Effector memory CD8-positive, alpha-beta T cell (primary cell): ENCODE data around the gene NDE1.
"Not testable (repeated sequence)": the region's sequence is repeated elsewhere in the genome, so short reads cannot be mapped to it uniquely, and the experiment has no call there.

Experiments used
- ATAC-seq: fragments of 150-1000 bp; cut with Tn5 transposase; replicated peaks from 2 replicates; pipeline ENCODE4 v1.10.0; 2021; ENCODE audit warnings: mild to moderate bottlenecking, moderate library complexity
- DNase-seq, 3 experiments: peaks; one replicate each; pipeline ENCODE4 v3.0.0; 2021
- H3K27ac Mint-ChIP-seq, 2 donors: one replicate each; pipeline ENCODE4 v1.8.0; 2022; ENCODE audit warnings: mild to moderate bottlenecking in 2 of 2, mixed read lengths in 2 of 2, moderate library complexity in 2 of 2
- H3K27me3 Mint-ChIP-seq, 2 donors: one replicate each; pipeline ENCODE4 v1.8.0; 2022; ENCODE audit warnings: mixed read lengths in 2 of 2
- H3K36me3 Mint-ChIP-seq: one replicate; pipeline ENCODE4 v1.8.0; 2022; ENCODE audit warnings: mild to moderate bottlenecking, moderate library complexity, mixed read lengths; ENCODE audit not compliant: insufficient read depth
- H3K4me1 Mint-ChIP-seq, 2 donors: one replicate each; pipeline ENCODE4 v1.8.0; 2022; ENCODE audit warnings: low read depth in 2 of 2, mixed read lengths in 2 of 2
- H3K4me3 Mint-ChIP-seq, 2 donors: one replicate each; pipeline ENCODE4 v1.8.0; 2022; ENCODE audit warnings: mild to moderate bottlenecking in 2 of 2, mixed read lengths in 2 of 2, moderate library complexity in 2 of 2
- H3K9me3 Mint-ChIP-seq, 2 donors: one replicate each; pipeline ENCODE4 v1.8.0; 2022; ENCODE audit warnings: mixed read lengths in 2 of 2

NDE1 gene

DNA sequence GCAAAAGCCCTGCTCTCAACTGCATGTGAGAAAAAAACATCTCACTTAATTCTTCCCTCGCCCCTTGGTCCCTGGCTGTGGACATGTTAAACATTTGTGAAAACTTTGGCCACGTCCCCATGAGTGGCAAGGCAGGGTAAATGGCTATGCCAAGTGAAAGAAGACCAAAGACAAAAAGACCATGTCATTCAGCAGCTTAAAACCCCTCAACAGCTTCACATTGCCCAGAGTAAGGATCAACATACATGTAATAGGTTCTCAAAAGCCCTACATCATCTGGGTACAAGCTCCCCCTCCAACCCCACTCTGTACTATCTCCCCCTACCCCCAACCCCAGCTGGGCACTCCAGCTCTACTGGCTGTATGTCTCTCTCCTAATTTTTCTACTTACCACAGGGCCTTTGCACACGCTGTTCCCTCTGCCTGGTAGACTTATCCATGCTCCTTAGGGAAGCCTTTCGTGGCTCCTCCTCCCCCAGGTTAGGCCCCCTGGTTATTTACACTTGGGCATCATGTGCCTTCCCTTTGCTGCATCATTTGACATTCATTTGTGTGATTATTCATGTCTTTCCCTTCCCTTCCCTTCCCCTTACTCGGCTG, 75.7 kb downstream of the NDE1 start:
- ATAC-seq: no peak
- no peaks in the 10 kb centered on the region for H3K27me3 Mint-ChIP-seq
- H3K4me3 Mint-ChIP-seq: no peak overlapping the region
- no peak for DNase-seq
- peaks cover 16% of the 10 kb centered on the region for H3K36me3 Mint-ChIP-seq
- H3K27ac Mint-ChIP-seq: no peak overlapping the region
- no peaks in the 10 kb centered on the region for H3K4me1 Mint-ChIP-seq
- no peaks in the 10 kb centered on the region for H3K9me3 Mint-ChIP-seq

DNA sequence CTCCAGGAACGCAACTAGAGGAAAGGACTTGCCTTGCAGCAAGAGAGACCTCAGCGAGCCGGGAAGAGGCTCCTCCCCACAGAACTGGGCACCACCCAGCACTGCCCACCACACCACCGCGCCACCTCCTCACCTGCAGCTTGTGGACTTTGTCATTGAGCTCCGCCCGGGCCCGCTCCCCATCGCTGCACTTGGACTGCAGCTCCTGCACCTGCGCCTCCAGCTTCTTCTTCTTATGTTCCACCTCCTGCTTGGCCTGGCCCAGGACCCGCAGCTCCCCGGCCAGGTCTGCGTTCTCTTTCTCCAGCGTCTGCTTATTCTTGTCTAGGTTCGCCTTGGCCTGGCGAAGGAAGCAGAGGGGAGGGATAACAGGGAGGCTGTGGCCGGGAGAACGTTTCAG, 76.7 kb downstream of the NDE1 start:
- Mint-ChIP-seq H3K27ac (peak overlapping the region in 1 of 2 donors; percentile 69), H3K4me1 (no peaks in the 10 kb centered on the region), H3K36me3 (peaks cover 13% of the 10 kb centered on the region), H3K27me3 (no peaks in the 10 kb centered on the region), H3K9me3 (no peaks in the 10 kb centered on the region), H3K4me3 (no peak overlapping the region)
- no peak for ATAC-seq
- no peak for DNase-seq

DNA sequence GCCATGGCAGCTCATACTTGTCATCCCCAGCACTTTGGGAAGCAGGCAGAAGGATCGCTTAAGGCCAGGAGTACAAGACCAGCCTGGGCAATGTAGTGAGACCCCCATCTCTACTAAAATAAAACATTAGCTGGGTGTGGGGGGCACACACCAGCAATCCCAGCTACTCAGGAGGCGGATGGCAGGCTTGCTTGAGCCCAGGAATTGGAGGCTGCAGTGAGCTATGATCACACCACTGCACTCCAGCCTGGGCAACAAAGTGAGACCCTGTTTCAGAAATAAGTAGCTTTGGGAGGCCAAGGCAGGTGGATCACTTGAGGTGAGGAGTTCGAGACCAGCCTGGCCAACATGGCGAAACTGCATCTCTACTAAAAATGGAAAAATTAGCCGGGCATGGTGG, 77.7 kb downstream of the NDE1 start:
- ATAC-seq: not testable (repeated sequence)
- H3K36me3 Mint-ChIP-seq: peaks cover 15% of the 10 kb centered on the region

DNA sequence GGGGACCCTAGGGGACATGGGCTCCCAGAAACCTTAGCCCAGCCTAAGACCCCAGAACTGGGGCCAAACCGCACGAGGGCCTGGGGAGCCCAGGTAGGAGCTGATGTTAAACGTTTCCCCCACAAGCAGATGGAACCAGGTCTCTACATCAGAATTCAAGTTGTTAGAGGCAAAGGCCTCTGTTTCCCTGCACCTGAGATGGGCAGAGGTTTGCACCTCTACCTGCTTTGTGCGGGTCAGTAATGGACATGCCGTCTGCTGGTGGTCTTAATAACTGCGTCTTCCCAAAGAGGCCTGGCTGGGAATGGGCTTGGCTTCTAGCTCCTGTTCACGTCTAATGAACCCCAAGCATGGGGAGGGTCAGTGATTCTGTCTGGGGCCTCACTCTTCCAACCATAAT, 79.1 kb downstream of the NDE1 start:
- H3K9me3 Mint-ChIP-seq: no peaks in the 10 kb centered on the region
- ATAC-seq (no peak), DNase-seq (no peak)
- H3K4me1 Mint-ChIP-seq: no peaks in the 10 kb centered on the region
- no peak overlapping the region for H3K27ac Mint-ChIP-seq
- peaks cover 17% of the 10 kb centered on the region for H3K36me3 Mint-ChIP-seq
- no peak overlapping the region for H3K4me3 Mint-ChIP-seq
- no peaks in the 10 kb centered on the region for H3K27me3 Mint-ChIP-seq

More for the DNA sequence above, 77.7 kb downstream of the NDE1 start:
- H3K27me3 Mint-ChIP-seq, H3K4me1 Mint-ChIP-seq, DNase-seq, H3K27ac Mint-ChIP-seq, H3K9me3 Mint-ChIP-seq, H3K4me3 Mint-ChIP-seq: not testable (repeated sequence)

DNA sequence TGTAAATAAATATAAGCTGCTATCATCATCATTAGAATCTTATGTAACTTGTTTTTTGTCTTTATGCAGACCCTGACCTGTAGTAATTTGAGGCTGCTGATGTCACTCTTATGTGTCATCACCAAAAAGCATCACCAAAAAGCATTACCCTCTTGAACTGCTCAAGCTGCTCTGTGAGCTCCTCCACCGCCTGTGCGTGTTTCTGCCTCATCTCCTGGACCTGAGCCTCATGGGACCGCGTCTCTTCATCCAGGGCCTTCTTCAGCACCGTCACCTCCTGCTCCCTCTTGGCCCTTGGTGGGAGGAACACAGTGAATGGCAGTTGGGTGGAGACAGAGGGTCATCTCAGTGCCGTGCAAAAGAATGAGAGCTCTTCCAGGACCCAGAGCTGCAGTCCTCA, 82.4 kb downstream of the NDE1 start:
- DNase-seq (no peak), ATAC-seq (no peak)
- no peaks in the 10 kb centered on the region for H3K27me3 Mint-ChIP-seq
- H3K9me3 Mint-ChIP-seq: no peaks in the 10 kb centered on the region
- H3K4me1 Mint-ChIP-seq: peaks cover 0 to 3% of the 10 kb centered on the region in 2 donors
- no peak overlapping the region for H3K27ac Mint-ChIP-seq
- peaks cover 9% of the 10 kb centered on the region for H3K36me3 Mint-ChIP-seq
- H3K4me3 Mint-ChIP-seq: no peak overlapping the region

DNA sequence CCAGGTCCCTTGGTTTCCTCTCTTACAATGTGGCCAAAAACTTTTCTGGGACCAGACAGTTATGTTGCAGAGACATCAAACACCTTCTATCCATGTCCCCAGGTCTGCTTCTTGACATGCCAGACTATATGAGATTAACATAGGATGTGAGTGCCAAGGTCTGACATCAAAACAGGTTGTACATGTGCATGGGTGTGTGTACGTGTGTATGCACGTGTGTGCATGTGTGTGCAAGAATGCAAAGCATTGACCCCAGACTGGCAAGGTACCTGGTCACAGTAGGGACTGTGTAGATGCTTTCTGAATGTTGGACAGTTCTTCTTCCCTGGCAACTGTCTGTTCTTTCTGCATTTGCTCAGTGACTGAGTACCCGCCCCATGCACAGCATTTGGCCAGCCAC, 85.6 kb downstream of the NDE1 start:
- H3K27ac Mint-ChIP-seq: no peak overlapping the region
- H3K4me1 Mint-ChIP-seq: peaks cover 0 to 3% of the 10 kb centered on the region in 2 donors
- no peaks in the 10 kb centered on the region for H3K27me3 Mint-ChIP-seq
- no peaks in the 10 kb centered on the region for H3K9me3 Mint-ChIP-seq
- H3K36me3 Mint-ChIP-seq: peaks cover 12% of the 10 kb centered on the region
- ATAC-seq: no peak
- H3K4me3 Mint-ChIP-seq: no peak overlapping the region
- DNase-seq: no peak

DNA sequence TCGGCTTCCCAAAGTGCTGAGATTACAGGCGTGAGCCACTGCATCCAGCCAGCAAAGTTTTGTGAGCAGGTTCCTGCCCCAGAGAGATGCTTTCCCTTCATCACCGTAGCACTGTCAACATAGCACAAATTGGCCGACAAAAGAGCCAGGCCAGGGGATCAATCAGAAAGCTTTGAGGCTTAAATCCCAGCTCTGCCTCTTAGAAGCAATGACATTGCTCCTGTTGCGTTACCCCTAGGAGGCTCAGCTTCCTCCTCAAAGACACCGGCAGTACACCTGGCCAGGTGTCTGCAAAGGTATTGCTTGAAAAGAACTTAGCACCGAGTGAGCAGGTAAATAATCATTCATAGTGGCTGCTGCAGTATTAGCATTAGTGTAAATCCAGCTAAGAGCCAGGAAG, 86.5 kb downstream of the NDE1 start:
- ATAC-seq: no peak

DNA sequence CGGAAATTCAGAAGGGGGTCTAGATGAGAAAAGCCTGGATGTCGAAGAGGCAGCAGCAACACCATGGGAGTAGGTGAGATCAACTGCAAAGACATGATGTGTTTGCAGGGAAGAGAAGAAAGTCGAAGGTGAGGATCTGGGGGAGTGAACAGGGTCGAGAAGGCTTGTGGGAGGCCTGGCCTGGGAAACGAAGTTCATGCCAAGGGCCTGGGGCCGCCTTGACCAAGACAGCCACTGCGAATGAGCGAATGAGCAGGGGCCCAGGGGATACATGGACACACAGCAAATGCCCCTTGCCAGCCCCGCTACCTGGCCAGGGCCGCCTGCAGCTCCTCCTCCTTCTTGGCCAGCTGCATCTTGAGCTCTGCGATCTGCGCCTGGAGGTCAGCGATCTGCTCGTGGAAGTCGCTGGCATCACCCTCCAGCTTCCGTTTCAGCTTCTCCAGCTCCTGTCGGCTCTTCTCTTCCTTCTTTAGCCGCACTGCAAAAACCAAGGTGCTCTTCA, 87.1 kb downstream of the NDE1 start:
- DNase-seq (no peak), ATAC-seq (no peak)
- Mint-ChIP-seq H3K36me3 (peaks cover 12% of the 10 kb centered on the region), H3K4me1 (peaks cover 0 to 3% of the 10 kb centered on the region in 2 donors), H3K4me3 (no peak overlapping the region), H3K9me3 (peaks cover 8% of the 10 kb centered on the region in 2 donors), H3K27ac (no peak overlapping the region), H3K27me3 (no peaks in the 10 kb centered on the region)

More for the DNA sequence above, 86.5 kb downstream of the NDE1 start:
- no peak for DNase-seq
- H3K4me1 Mint-ChIP-seq: peaks cover 0 to 3% of the 10 kb centered on the region in 2 donors
- H3K4me3 Mint-ChIP-seq: no peak overlapping the region
- H3K9me3 Mint-ChIP-seq: peaks cover 2 to 5% of the 10 kb centered on the region in 2 donors
- peaks cover 12% of the 10 kb centered on the region for H3K36me3 Mint-ChIP-seq
- H3K27ac Mint-ChIP-seq: no peak overlapping the region
- no peaks in the 10 kb centered on the region for H3K27me3 Mint-ChIP-seq

DNA sequence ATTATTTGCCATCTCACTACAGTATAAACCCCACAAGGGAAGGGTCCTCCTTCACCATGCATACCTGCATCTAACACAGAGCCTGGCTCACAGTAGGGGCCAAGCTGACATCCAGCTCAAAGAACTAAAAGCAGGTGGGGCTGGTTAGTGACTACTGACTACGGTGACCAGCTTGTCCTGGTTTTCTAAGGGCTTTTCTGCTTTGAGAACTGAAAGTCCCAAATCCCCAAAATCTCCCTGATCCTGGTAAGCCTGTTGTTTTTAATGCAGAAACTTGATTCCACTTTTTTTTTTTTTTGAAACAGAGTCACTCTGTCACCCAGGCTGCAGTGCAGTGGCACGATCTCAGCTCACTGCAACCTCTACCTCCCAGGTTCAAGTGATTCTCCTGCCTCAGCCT, 89.4 kb downstream of the NDE1 start:
- H3K36me3 Mint-ChIP-seq: peaks cover 9% of the 10 kb centered on the region
- ATAC-seq: no peak
- H3K4me3 Mint-ChIP-seq: no peak overlapping the region
- H3K27ac Mint-ChIP-seq: peak overlapping the region in 1 of 2 donors; percentile 36
- H3K4me1 Mint-ChIP-seq: peaks cover 0 to 3% of the 10 kb centered on the region in 2 donors
- H3K27me3 Mint-ChIP-seq: no peaks in the 10 kb centered on the region
- no peak for DNase-seq
- peaks cover 8% of the 10 kb centered on the region in 2 donors for H3K9me3 Mint-ChIP-seq

DNA sequence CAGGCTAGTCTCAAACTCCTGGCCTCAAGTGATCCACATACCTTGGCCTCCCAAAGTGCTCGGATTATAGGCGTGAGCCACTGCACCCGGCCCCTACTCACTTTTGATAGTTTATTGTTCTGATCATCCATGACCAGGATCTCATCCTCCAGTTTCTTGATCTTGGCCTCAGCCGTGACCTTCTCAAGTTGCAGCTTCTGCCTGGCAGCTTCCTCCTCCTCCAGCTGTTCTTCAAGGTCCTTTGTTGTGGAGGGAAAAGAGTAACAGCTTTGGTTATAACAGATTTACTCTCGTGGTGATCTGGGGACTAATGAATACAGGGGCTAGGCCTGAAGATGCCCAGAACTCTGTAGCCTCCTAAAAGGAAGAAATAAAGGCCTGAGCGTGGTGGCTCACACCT, 89.9 kb downstream of the NDE1 start:
- Mint-ChIP-seq H3K9me3 (peaks cover 8% of the 10 kb centered on the region in 2 donors), H3K4me3 (no peak overlapping the region), H3K27me3 (no peaks in the 10 kb centered on the region), H3K27ac (no peak overlapping the region), H3K4me1 (peaks cover 0 to 3% of the 10 kb centered on the region in 2 donors), H3K36me3 (peaks cover 6% of the 10 kb centered on the region)
- no peak for DNase-seq
- no peak for ATAC-seq

DNA sequence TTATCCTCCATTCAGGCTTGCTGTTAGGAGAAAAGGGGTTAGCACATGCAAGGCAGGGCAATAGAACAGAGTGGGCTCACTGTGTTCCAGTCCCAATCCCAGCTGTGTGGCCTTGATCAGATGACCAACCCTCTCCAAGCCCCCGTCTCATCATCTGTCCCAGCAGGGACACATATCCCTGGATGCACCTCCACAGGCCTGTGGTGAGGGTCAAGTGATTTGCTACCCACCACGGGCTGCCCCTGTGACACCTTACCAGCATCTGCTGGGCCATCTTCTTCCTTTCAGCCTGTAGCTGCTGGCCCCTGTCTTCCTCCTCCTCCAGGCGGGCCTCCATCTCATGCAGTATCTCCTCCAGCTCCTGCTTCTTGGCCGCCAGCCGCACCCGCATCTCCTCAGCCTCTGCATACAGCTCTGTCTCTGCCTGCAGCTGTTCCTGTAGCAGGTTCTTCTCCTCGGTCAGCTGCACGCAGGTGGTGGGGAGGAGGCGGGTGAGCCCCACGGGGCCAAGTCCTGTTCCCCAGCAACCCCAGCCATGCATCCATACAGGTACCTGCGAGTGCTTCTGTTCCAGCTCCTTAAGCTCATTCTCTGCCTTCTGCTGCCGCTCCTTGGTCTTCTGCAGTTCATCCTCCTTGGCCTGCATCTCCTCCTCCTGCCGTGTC, 91.3 kb downstream of the NDE1 start:
- H3K4me3 Mint-ChIP-seq: no peak overlapping the region
- no peak for ATAC-seq

DNA sequence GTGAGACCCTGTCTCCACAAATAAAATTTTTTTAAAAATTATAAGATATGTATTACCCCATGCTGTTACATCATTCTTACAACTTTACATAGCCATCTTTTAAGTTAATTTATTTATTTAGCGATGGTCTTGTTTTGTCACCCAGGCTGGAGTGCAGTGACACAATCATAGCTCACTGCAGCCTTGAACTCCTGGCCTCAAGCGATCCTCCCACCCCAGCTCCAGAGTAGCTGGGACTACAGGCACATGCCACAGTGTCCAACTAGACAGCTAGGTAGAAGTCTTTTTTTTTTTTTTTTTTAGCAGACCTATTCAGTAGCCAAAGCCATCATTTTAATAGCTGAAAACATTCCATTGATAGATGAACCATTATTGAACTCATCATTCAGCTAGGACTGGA, 92.7 kb downstream of the NDE1 start:
- no peak for DNase-seq
- Mint-ChIP-seq H3K4me1 (no peaks in the 10 kb centered on the region), H3K36me3 (peaks cover 7% of the 10 kb centered on the region), H3K27me3 (no peaks in the 10 kb centered on the region), H3K27ac (no peak overlapping the region), H3K4me3 (no peak overlapping the region), H3K9me3 (peaks cover 8% of the 10 kb centered on the region in 2 donors)
- ATAC-seq: no peak

More for the DNA sequence above, 91.3 kb downstream of the NDE1 start:
- Mint-ChIP-seq H3K4me1 (peaks cover 0 to 3% of the 10 kb centered on the region in 2 donors), H3K36me3 (peaks cover 10% of the 10 kb centered on the region), H3K27ac (no peak overlapping the region), H3K9me3 (peaks cover 8% of the 10 kb centered on the region in 2 donors), H3K27me3 (no peaks in the 10 kb centered on the region)
- no peak for DNase-seq

DNA sequence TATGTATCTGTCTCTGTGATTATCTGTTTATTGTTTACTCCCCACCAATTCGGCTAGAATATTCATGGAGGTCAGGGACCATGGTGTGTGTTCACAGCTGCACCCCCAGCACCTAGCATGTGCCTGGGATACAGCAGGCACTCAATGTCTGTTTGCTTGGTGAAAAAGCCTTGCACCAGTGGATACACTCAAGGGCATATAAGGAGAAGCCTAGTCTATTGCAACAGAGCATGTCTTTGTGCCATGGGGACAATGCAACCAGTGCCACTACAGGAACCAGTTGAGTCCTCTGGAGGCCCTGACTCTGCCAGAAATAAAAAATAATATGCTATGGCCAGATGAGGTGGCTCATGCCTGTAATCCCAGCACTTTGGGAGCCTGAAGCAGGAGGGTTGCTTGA, 93.6 kb downstream of the NDE1 start:
- no peak for DNase-seq
- ATAC-seq: no peak
- Mint-ChIP-seq H3K9me3 (peaks cover 8% of the 10 kb centered on the region in 2 donors), H3K4me3 (no peak overlapping the region), H3K27ac (no peak overlapping the region), H3K27me3 (no peaks in the 10 kb centered on the region), H3K4me1 (no peaks in the 10 kb centered on the region), H3K36me3 (peaks cover 6% of the 10 kb centered on the region)

DNA sequence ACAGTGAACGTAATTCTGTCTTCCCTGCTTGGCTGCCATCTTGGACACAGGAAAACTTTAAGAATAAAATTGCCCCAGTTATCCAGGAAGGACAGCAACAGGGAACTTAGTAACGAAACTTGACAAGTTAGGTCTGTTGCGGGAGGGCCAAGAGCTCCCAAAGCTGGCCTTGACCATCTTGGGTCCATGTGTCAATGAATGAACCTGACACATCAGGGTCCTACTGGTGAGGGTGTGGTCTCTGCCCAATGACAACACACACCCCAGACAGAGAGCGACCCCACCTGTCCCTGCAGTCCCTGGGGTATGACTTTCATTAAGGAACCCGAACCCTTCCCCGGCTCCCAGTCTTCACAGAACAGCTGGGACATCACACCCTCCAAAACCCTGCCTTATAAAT, 96.3 kb downstream of the NDE1 start:
- Mint-ChIP-seq H3K27ac (no peak overlapping the region), H3K27me3 (no peaks in the 10 kb centered on the region), H3K36me3 (peaks cover 4% of the 10 kb centered on the region), H3K9me3 (peaks cover 5 to 7% of the 10 kb centered on the region in 2 donors), H3K4me3 (no peak overlapping the region), H3K4me1 (no peaks in the 10 kb centered on the region)
- DNase-seq (no peak), ATAC-seq (no peak)
